HG02885 (cell line): Measurements from ENCODE around the gene HIF1AN.
A peak's percentile ranks its signal among the peaks of the same experiment; 100 is the strongest.

ENCODE experiments used
- ATAC-seq: cut with Tn5 transposase; IDR thresholded peaks from one replicate; pipeline ENCODE4 v1.9.1; 2021; ENCODE audit warnings: mild to moderate bottlenecking; ENCODE audit not compliant: unreplicated experiment, poor library complexity

Gene HIF1AN

GRCh38 chr10:100535715-100536353 lies at the start of gene HIF1AN:
Gene HIF1AN, plus strand, starts transcription at chr10:100535943. Its CDS starts 16 bp downstream, at chr10:100535959.
- peak; percentile 95 for ATAC-seq

DNA sequence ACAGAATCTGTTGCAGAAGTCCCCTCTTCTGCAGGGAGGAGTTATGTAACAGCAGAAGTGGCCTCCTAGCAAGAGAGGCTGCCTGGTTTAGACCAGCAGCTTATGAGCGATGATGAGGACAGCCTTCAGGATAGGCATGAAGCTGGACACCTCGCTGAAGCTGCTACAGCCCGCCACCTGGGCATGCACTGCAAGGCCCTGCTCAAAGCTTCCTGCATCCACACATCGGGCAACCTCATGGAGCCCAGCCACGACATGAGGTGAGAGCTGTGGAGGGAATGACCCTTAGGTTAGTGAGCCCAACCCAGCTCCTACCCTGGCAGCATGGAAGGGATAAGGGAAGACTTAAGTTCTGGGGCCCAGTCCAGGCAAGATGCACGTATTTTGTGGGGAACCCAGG lies 48.2 kb upstream of the HIF1AN start:
- ATAC-seq: no peak

DNA sequence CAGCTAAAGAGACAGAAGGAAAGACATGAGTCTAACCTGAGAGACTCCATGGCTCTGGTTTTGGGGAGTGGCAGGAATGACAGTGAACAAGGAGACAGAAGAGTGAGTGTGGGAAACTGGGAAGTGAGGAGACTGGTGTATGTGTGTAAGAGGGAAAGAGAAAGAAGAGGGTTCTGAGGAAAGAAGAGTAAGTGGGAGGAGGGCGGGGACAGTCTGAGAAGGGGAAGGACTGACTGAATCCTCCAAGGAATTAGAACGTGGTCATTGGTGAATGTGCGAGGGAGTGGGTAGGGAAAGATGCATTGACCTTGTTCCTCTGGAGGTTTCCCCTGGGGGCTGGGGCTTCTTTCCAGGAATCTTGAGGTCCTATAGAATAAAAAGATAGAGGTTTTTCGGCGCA lies 46.3 kb upstream of the HIF1AN start:
- ATAC-seq: no peak

DNA sequence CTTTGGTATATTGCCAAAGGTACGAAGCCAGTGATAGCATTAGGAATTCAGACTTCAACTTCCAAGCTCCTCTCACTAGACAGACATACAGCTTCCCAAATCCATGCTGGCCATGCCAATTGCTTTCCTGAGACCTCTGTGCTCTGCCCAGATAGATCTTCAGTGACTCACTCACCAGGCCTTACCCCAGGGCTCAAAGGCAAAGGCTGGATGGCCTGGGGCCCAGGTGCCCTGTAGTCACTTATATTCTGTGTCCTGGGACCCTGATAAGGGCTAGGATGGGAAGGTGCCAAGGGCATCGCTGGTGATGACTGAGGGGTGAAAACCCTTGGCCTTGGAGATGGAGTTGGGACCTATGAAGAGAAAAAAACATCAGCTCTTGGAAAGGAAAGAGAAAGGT lies 45.2 kb upstream of the HIF1AN start:
- no peak for ATAC-seq

- no peak for ATAC-seq
Observed at GRCh38 chr10:100496567-100496966, 39.2 kb upstream of the HIF1AN start.

DNA sequence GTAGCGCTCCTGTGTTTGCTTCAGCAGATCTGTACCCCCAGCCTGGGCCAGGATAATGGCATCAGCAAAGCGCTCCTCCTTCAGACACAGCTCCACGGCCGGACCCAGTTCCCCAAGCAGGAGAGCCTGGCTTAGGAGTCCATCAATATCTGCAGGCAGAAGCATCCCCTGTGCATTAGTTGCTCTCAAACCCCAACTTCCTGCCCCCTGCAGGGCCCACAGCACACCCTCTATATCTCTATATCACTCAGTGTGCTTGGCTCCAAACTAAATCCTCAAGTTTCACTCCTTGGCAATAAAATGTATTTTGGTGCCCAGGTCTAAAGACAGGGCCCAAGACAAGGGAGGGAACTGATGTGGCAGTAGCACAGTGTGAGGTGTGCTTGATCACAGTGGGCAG lies 37.7 kb upstream of the HIF1AN start:
- no peak for ATAC-seq

- no peak for ATAC-seq
Observed at GRCh38 chr10:100501423-100501822, 34.3 kb upstream of the HIF1AN start.

GRCh38 chr10:100502926-100503494 lies 32.7 kb upstream of the HIF1AN start:
- no peak for ATAC-seq

GRCh38 chr10:100504096-100504495 lies 31.6 kb upstream of the HIF1AN start:
- ATAC-seq: no peak

- ATAC-seq: no peak
Observed at GRCh38 chr10:100505164-100505563, 30.6 kb upstream of the HIF1AN start.

- no peak for ATAC-seq
Observed at GRCh38 chr10:100506596-100507356, 29.0 kb upstream of the HIF1AN start.

DNA sequence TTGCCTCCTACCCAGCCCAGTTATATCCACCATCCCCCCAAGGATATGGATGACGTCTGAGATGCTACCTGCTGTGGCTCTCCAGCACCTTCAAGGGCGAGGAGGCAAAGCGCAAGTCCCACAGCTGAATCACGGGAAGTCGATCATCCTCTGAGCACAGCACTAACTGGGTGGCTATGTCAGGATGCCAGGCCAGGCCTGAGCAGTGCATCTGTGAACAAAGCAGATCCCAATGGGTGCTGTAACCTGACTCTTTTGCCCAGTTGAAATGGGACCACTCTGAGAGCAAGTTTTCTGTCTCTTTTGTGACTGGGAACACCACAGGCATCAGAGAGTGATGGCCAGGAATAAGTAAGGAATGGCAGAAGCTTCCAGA lies 28.4 kb upstream of the HIF1AN start:
- no peak for ATAC-seq

- ATAC-seq: no peak
Observed at GRCh38 chr10:100508266-100508665, 27.5 kb upstream of the HIF1AN start.

DNA sequence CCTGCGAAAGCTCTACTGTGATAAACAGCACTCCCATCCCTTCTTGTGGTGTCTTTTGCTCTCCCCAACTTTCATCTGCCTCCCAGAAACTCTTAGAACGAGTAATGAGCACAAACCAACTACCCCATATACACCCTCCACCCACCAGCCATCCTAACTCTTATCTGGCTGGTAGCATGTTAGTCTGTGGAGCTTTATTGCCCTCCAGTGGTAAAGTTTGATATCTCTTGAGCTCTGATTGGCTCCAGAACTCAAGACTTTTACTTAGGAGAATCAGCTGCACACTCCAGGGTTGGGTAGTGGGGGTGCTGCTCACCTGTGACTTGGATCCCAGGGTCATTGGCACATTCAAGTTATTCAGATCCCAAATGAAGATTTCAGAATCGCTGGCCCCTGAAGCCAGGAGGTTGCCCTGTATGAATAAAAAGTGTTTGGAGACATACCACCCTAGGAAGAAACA lies 27.0 kb upstream of the HIF1AN start:
- no peak for ATAC-seq

- ATAC-seq: no peak
Observed at GRCh38 chr10:100509241-100509840, 26.4 kb upstream of the HIF1AN start.

DNA sequence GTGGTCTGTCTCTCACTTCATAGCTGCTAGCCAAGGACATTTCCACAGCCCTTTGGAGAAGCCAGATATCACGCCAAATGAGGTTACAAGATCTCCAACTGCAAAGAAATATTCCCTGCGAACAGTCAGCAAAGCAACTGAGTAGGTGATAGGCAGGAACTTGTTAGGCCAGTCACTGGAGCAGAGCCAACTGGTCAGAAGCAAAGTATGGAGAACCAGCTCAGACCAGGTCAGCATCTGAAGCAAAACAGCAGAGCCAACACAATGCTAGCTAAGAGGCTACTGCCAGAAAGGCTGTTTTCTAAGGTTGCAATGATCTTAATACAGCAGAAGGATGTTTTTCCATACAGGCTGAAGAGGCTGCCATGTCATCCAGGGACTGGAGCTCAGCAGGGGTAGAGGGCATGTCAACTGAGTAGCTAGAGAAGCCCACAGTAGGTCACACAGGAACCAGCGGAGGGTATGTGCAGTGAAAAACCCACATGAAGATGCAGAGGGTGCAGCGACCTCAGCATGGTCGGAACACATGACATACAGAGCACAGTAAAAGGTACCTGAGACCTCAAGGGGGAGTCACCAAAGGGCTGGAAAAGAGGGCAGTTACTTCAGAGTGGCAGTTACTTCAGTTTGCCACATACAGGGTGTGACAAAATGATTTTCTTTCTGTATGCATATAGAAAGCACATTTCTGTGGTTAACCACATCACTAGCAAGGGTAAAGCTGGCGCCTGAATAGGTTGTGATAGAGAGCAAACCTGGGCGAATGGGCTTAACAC lies 25.0 kb upstream of the HIF1AN start:
- no peak for ATAC-seq

- ATAC-seq: no peak
Observed at GRCh38 chr10:100515612-100516011, 20.1 kb upstream of the HIF1AN start.

DNA sequence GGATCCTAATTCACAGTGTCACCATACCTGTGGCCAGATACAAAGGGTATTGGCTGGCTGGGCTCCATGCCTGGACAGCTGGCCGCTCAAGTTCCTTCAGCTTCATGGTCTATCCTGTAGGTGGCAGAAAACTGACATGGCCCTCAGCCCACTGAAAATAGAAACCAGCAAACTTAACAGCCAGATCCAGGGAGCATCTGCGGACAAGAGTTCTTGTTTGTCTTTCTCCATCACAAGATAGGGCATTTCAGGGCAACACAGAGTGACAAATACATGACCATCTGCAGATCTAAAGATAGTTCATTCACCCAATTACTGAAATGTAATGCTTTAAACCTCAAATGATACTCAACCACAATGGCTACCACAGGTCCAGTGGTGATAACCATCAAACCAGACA lies 18.9 kb upstream of the HIF1AN start:
- no peak for ATAC-seq

- no peak for ATAC-seq
Observed at GRCh38 chr10:100518761-100519241, 16.9 kb upstream of the HIF1AN start.

DNA sequence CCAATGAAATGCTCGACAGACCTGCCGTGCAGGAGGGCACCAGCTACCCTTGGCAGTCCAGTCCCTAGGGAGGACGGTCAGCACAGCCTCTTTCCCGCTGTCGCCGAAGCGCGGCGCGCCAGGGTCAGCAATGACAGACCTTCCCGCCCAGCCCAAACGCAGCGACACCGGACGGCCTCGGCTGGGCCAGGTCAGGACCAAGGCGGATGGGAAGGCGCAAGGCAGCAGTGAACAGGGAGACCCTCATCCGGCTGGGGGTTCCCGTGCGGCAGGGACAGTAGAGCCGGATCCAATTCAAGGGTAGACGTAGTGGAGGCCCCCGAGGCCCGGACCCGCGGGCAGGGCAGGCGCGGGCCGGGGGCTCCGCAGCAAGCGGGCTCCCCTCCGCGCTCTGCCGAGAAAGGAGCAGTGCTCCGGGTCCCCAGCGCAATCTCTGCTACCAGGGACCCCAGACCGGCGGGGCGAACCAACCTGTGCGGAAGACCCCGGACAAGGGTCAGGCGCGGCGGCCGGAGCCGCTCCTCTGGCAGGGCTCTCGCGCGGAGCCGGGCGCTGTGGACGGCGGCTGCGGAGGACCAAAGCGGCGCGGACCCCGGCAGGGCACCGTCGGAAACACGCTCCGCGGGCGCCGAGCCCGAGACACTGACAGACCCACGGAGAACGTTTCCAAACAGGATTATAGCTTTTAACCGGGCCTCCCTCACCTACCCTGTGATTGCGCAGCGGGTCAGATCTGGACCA lies 16.3 kb upstream of the HIF1AN start, which contains the start of gene SEC31B:
Gene SEC31B, minus strand, starts transcription at position 551 of the 741 bp plus-strand sequence. CDS start 2,909 bp downstream, outside the sequence.
- no peak for ATAC-seq
